Psoas muscle (tissue), 8 donors: ENCODE measurements around the gene C18orf54. TPM values are rescaled to one million over a fixed set of nuclear protein-coding genes. Genes with fewer than 3 reads are reported as not detected.
"Not testable (repeated sequence)": the region's sequence is repeated elsewhere in the genome, so short reads cannot be mapped to it uniquely, and the experiment has no call there.

Experiments
- ATAC-seq, 4 donors: fragments of 200-7000 bp; cut with Tn5 transposase; one replicate each; pipeline ENCODE4 v1.9.1; 2020; ENCODE audit warnings: moderate library complexity in 3 of 4, mild to moderate bottlenecking in 2 of 4
- DNase-seq, 2 donors: peaks; one replicate each; pipeline ENCODE4 v3.0.0-alpha.2; 2020
- H3K27ac ChIP-seq: fragments of 200-600 bp; one replicate; pipeline ENCODE4 v1.8.0; 2022
- H3K27me3 ChIP-seq, 3 donors: fragments of 200-600 bp in 1 of 3; one replicate each; pipeline versions ENCODE4 v1.6.1 to v1.8.0; 2013 to 2022; ENCODE audit warnings: low read length in 2 of 3, mild to moderate bottlenecking in 2 of 3, moderate library complexity in 1 of 3; ENCODE audit not compliant: insufficient read depth in 3 of 3
- H3K36me3 ChIP-seq, 2 donors: fragments of 200-600 bp in 1 of 2; one replicate each; pipeline versions ENCODE4 v1.6.1 to v1.8.0; 2013 to 2022; ENCODE audit warnings: low read depth in 1 of 2, mild to moderate bottlenecking in 1 of 2, moderate library complexity in 1 of 2; ENCODE audit not compliant: insufficient read depth in 1 of 2
- H3K4me1 ChIP-seq: fragments of 200-600 bp; one replicate; pipeline ENCODE4 v1.8.0; 2022
- H3K4me3 ChIP-seq: fragments of 200-600 bp; one replicate; pipeline ENCODE4 v1.8.0; 2022; ENCODE audit warnings: mild to moderate bottlenecking
- H3K9me3 ChIP-seq: fragments of 200-600 bp; one replicate; pipeline ENCODE4 v1.8.0; 2022
- WGBS, 3 donors: extraction: QIAGEN DNeasy Blood & Tissue Kit; methylation state at CpG; one replicate each; pipeline versions ENCODE4 v1.1.6 to v1.1.7; 2013; 5-methylcytosine and 5-hydroxymethylcytosine counted together
- intact Hi-C, 2 donors: fragments of 100-400 bp; cut with DNase I; formaldehyde crosslinking; loops; one replicate each; pipeline versions ENCODE4 v1.11.0 to v1.14.2; 2022
- polyA plus RNA-seq, 3 donors: library from polyadenylated mRNA; stranded (reverse); fragments of 200-250 nt; gene quantifications; one replicate each; pipeline ENCODE4 v1.2.3, GENCODE V29; 2013
- total RNA-seq, 4 donors: library from RNA; stranded (reverse); fragmentation: NEBNext Ultra II Directional in 2 of 4; extraction: Animal tissue kit (Norgen Biotek cat#: 25700) in 2 of 4; gene quantifications; one replicate each; pipeline versions ENCODE4 v1.2.1 to v1.2.4, GENCODE V29; 2021 to 2023
- TF ChIP-seq, protein P1 (sequence below): fragments of 200-600 bp; IDR thresholded peaks from one replicate; pipeline ENCODE4 v1.8.0; 2022; ENCODE audit warnings: antibody characterized with exemption
- donor health status: healthy with polysubstance abuse.
- donor health status: DM: no; HTN: no; CAD: no; lungs with moderate emphysema.
- donor health status: Bipolar disorder and iron deficiency.
- donor health status: healthy.
- donor health status: DM: yes; HTN: yes; CAD: no.
- donor health status: DM: no; HTN: no; CAD: no.
- donor health status: DM: no; HTN: no; CAD: no.
- donor health status: DM: yes; HTN: yes; CAD: no.

The C18orf54 gene
- total and polyA plus RNA-seq, 7 donors = 0.11 to 1.0 (median 0.29) TPM

DNA sequence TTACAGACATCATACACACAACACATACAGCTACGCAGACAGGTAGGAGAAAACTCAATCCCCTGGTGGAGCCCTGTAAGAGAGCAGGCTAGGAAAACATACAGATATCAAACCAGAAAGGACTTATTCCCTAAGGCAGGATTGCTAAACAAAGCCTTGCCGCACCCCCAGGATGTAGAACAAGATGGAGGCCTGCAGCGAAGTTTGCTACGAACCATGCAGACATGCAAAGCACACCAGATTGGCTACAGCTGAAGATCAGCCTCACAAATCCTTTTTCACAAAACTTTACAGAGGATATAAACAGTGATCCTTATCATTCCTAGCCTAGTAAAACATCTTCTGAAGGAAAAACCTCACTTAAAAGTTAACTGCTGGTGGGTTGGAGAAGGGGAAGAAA is 28.3 kb downstream of the C18orf54 start:
- no peak overlapping the region for H3K27ac ChIP-seq
- TF ChIP-seq, protein P1, sequence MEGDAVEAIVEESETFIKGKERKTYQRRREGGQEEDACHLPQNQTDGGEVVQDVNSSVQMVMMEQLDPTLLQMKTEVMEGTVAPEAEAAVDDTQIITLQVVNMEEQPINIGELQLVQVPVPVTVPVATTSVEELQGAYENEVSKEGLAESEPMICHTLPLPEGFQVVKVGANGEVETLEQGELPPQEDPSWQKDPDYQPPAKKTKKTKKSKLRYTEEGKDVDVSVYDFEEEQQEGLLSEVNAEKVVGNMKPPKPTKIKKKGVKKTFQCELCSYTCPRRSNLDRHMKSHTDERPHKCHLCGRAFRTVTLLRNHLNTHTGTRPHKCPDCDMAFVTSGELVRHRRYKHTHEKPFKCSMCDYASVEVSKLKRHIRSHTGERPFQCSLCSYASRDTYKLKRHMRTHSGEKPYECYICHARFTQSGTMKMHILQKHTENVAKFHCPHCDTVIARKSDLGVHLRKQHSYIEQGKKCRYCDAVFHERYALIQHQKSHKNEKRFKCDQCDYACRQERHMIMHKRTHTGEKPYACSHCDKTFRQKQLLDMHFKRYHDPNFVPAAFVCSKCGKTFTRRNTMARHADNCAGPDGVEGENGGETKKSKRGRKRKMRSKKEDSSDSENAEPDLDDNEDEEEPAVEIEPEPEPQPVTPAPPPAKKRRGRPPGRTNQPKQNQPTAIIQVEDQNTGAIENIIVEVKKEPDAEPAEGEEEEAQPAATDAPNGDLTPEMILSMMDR = no peak

DNA sequence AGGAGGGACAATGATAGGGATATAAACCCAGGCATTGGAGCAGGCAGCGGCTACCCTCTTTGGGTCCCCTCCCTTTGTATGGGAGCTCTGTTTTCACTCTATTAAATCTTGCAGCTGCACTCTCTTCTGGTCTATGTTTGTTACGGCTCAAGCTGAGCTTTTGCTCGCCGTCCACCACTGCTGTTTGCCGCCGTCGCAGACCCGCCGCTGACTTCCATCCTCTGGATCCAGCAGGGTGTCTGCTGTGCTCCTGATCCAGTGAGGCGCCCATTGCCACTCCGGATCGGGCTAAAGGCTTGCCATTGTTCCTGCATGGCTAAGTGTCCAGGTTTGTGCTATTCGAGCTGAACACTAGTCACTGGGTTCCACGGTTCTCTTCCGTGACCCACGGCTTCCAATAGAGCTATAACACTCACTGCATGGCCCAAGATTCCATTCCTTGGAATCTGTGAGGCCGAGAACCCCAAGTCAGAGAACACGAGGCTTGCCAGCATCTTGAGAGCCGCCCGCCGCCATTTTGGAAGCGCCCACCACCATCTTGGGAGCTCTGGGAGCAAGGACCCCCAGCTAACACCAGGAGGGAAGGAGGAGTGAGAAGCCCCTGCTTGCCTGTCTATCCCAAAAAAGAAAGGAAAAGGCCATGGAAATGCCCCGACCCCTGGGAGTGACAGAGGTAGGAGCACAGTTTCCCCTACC is 29.2 kb downstream of the C18orf54 start:
- intact Hi-C loops, ATAC-seq: not testable (repeated sequence)
- WGBS, 3 donors = 93 to 97% (median 94%) methylated on average over 23 of the region's 23 CpGs

More for the DNA sequence above, 28.3 kb downstream of the C18orf54 start:
- intact Hi-C loops = no loop called here
- Histone ChIP-seq H3K4me1 (no peaks in the 10 kb centered on the region), H3K9me3 (no peaks in the 10 kb centered on the region), H3K36me3 (no peaks in the 10 kb centered on the region), H3K4me3 (no peak overlapping the region), H3K27me3 (no peaks in the 10 kb centered on the region)
- DNase-seq (no peak), ATAC-seq (no peak)
- WGBS, 3 donors = 57 to 86% (median 84%) methylated on average over 4 of the region's 4 CpGs

DNA sequence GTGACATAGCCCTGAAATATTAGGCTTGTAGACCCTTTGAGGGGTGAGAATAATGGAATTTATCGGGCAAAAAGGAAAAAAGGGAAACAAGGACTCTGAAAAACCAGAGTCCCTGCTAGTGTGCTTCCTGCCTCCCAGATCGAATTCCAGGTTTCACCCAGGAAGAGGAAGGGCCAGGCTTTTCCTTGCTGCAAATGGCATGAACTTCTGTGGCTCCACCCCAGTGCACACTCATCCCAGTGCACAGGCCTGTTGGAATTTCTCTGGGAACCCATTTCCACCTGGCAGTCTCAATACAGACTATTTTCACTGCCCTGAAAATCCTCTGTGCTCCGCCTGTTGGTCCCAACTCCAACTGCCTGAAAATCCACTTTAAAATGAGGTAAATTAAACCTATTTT is 29.9 kb downstream of the C18orf54 start:
- Histone ChIP-seq H3K4me3 (no peak overlapping the region), H3K4me1 (no peaks in the 10 kb centered on the region), H3K27ac (no peak overlapping the region), H3K36me3 (no peaks in the 10 kb centered on the region), H3K9me3 (no peaks in the 10 kb centered on the region), H3K27me3 (no peaks in the 10 kb centered on the region)
- ATAC-seq = no peak
- TF ChIP-seq, protein P1 = no peak
- no peak for DNase-seq
- intact Hi-C loops = no loop called here
- 76 to 79% (median 76%) methylated on average over 3 of the region's 3 CpGs for WGBS, 3 donors

More for the DNA sequence above, 29.2 kb downstream of the C18orf54 start:
- not testable (repeated sequence) for H3K27me3 ChIP-seq, H3K4me1 ChIP-seq, H3K36me3 ChIP-seq, H3K9me3 ChIP-seq, H3K27ac ChIP-seq, DNase-seq, H3K4me3 ChIP-seq

DNA sequence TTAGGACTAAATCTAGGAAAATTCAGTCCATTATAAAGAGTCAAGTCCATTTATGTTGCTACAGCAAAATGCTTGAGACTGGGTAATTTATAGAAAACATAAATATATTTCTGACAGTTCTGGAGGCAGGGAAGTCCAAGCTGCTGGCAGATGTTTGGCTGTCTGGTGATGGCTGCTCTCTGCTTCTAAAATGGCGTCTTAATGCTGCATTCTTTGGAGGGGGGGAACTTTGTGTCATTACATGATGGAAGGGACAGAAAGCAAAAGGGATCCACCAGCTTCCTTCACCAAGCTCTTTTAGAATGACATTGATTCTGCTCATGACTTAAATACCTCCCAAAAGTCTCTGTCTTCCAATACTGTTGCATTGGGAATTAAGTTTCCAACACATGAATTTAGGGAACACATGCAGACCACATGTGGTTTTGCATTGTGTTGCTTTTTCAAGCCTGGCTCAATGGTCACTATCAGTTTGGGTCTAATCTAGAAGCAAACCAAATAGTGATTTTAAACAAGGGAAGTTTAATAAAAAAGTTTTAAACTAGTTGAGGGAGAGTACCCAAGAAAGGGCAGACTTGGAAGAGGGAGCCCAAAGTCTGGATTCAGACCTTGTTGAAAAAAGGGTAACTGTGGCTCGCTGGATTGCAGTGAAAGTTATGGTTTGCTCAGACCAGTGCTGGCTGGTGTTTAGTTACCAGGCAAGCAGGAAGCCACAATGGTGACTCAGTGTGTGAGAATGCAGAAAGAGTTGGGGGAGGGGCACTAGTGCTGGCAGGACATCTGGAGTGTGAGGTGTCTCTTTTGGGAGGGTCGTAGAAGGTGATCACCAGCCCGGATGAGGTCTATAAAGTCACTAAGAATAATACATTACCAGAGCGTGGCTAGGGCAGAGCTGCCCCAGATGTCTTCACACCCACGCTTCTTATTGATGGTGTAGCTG is 30.8 kb downstream of the C18orf54 start:
- H3K36me3 ChIP-seq = no peaks in the 10 kb centered on the region
- DNase-seq = no peak
- intact Hi-C loops = no loop called here
- 28 to 30% (median 29%) methylated on average over 6 of the region's 6 CpGs for WGBS, 3 donors
- ATAC-seq = peak in 1 of 4 donors; percentile 48
- TF ChIP-seq, protein P1 = no peak
- no peaks in the 10 kb centered on the region for H3K27me3 ChIP-seq
- no peaks in the 10 kb centered on the region for H3K9me3 ChIP-seq
- H3K4me3 ChIP-seq = no peak overlapping the region
- H3K4me1 ChIP-seq = no peaks in the 10 kb centered on the region
- H3K27ac ChIP-seq = no peak overlapping the region

DNA sequence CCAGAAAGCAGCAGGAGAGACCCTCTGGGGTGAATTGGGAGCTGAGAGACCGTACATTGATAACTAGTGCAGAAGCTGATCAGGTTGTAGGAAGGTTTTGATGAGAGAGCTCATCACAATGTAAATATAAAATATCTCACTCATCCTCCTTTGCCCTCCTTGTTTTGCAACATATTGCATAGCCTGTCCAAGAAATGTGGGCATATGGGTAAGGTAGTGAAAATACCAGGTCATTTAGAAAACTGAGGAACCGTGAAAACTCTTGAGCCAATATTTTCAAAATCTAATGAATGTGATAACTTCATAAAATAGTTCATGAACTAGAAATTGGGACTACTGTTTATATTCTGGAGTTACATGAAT is 31.4 kb downstream of the C18orf54 start:
- intact Hi-C loops = no loop called here
- H3K4me1 ChIP-seq = no peaks in the 10 kb centered on the region
- no peaks in the 10 kb centered on the region for H3K36me3 ChIP-seq
- TF ChIP-seq, protein P1 = no peak
- DNase-seq = no peak
- ATAC-seq = no peak
- no peaks in the 10 kb centered on the region for H3K27me3 ChIP-seq
- WGBS, 3 donors = 35 to 43% (median 37%) methylated on average over 2 of the region's 2 CpGs
- no peak overlapping the region for H3K4me3 ChIP-seq
- no peaks in the 10 kb centered on the region for H3K9me3 ChIP-seq
- H3K27ac ChIP-seq = no peak overlapping the region
